ENCODE data around the gene CDH5.
"Not testable (repeated sequence)": the region's sequence is repeated elsewhere in the genome, so short reads cannot be mapped to it uniquely, and the experiment has no call there.

Gene CDH5

GRCh38 chr16:66366433-66367299 lies at the start of gene CDH5:
TSS of gene CDH5 (plus strand) at chr16:66366691. CDS start at chr16:66379338, 12,647 bp downstream.
- DNase-seq: no peak

- no peak for DNase-seq
Observed at GRCh38 chr16:66318505-66318904, 48.0 kb upstream of the CDH5 start.

- no peak for DNase-seq
Observed at GRCh38 chr16:66320774-66321173, 45.7 kb upstream of the CDH5 start.

- no peak for DNase-seq
Observed at GRCh38 chr16:66322174-66322573, 44.3 kb upstream of the CDH5 start.

- DNase-seq: peak; percentile 47 to 88
Observed at GRCh38 chr16:66324815-66325515, 41.5 kb upstream of the CDH5 start.

GRCh38 chr16:66325717-66326376 lies 40.6 kb upstream of the CDH5 start:
- DNase-seq: no peak

- DNase-seq: peak; percentile 86 to 88
Observed at GRCh38 chr16:66326991-66327513, 39.4 kb upstream of the CDH5 start.

GRCh38 chr16:66328282-66328681 lies 38.2 kb upstream of the CDH5 start:
- DNase-seq: no peak

GRCh38 chr16:66331464-66331863 lies 35.0 kb upstream of the CDH5 start:
- not testable (repeated sequence) for DNase-seq

GRCh38 chr16:66332634-66333610 lies 33.6 kb upstream of the CDH5 start:
- peak in 1 of 2 experiments; percentile 38 for DNase-seq

GRCh38 chr16:66334853-66335574 lies 31.5 kb upstream of the CDH5 start:
- peak; percentile 54 to 69 for DNase-seq

GRCh38 chr16:66335704-66336329 lies 30.7 kb upstream of the CDH5 start:
- DNase-seq: peak; percentile 82 to 84

GRCh38 chr16:66337463-66338188 lies 28.9 kb upstream of the CDH5 start:
- no peak for DNase-seq

GRCh38 chr16:66342294-66342900 lies 24.1 kb upstream of the CDH5 start:
- DNase-seq: no peak

- peak in 1 of 2 experiments; percentile 46 for DNase-seq
Observed at GRCh38 chr16:66344533-66345145, 21.9 kb upstream of the CDH5 start.

GRCh38 chr16:66346221-66346620 lies 20.3 kb upstream of the CDH5 start:
- DNase-seq: peak; percentile 27 to 57

GRCh38 chr16:66352304-66352703 lies 14.2 kb upstream of the CDH5 start:
- DNase-seq: no peak

GRCh38 chr16:66353055-66353454 lies 13.4 kb upstream of the CDH5 start:
- DNase-seq: no peak

Data from SHP77 (cell line).